HEK293 (cell line): ENCODE data around the gene TCF3.
"Not testable (repeated sequence)": the region's sequence is repeated elsewhere in the genome, so short reads cannot be mapped to it uniquely, and the experiment has no call there.

Experiments used
- CTCF ChIA-PET: fragments of 350-600 bp; formaldehyde crosslinking; extraction: SDS; loops from one replicate; lab custom pipeline; 2021; ENCODE audit warnings: antibody characterized with exemption; lab: Yijun Ruan, JAX
- POLR2A ChIA-PET: fragments of 300-600 bp; formaldehyde crosslinking; extraction: SDS; loops from one replicate; lab custom pipeline; 2020; ENCODE audit warnings: antibody characterized with exemption, inconsistent platforms; lab: Yijun Ruan, JAX
- H3K27ac ChIP-seq: fragments of 200-500 bp; sonication (Bioruptor generic); 2 replicates; pipeline ENCODE4 v1.5.1; 2014; ENCODE audit warnings: low read depth, low read length, control low read depth, inconsistent platforms; ENCODE audit errors: extremely low read depth
- H3K36me3 ChIP-seq, 2 experiments: fragments of 200-500 bp in 1 of 2; sonication (Bioruptor generic) in 1 of 2; 1 replicate in 1 of 2; 2 replicates in 1 of 2; pipeline ENCODE4 v1.5.1; 2014 to 2017; ENCODE audit warnings: inconsistent platforms in 2 of 2, low read length in 2 of 2; ENCODE audit not compliant: control insufficient read depth in 2 of 2, insufficient read depth in 1 of 2
- H3K4me1 ChIP-seq: fragments of 200-500 bp; sonication (Bioruptor generic); 2 replicates; pipeline ENCODE4 v1.5.1; 2014; ENCODE audit warnings: mild to moderate bottlenecking, low read length, inconsistent platforms; ENCODE audit not compliant: control insufficient read depth, insufficient read depth
- H3K4me3 ChIP-seq: 2 replicates; pipeline ENCODE4 v1.5.1; 2011; ENCODE audit warnings: low read depth, mild to moderate bottlenecking, control low read depth, low read length, moderate library complexity
- H3K9me3 ChIP-seq: fragments of 200-500 bp; sonication (Bioruptor generic); 2 replicates; pipeline ENCODE4 v1.5.1; 2014; ENCODE audit warnings: low read depth, low read length, inconsistent platforms; ENCODE audit not compliant: control insufficient read depth, insufficient read depth
- GLIS1 ChIP-seq: fragments of 450-650 bp; formaldehyde crosslinking; IDR thresholded peaks from 2 replicates; pipeline ENCODE4 v1.5.1; 2016; ENCODE audit warnings: missing biosample characterization, missing genetic modification characterization
- SALL2 ChIP-seq: fragments of 450-650 bp; formaldehyde crosslinking; IDR thresholded peaks from 2 replicates; pipeline ENCODE4 v1.5.0; 2017; ENCODE audit warnings: missing biosample characterization, mild to moderate bottlenecking, missing genetic modification characterization, borderline replicate concordance
- ZBTB8A ChIP-seq: fragments of 450-650 bp; formaldehyde crosslinking; IDR thresholded peaks from 2 replicates; pipeline ENCODE4 v1.5.1; 2016; ENCODE audit warnings: missing biosample characterization, missing genetic modification characterization
- ZIC2 ChIP-seq: fragments of 450-650 bp; formaldehyde crosslinking; IDR thresholded peaks from 2 replicates; pipeline ENCODE4 v1.5.1; 2016; ENCODE audit warnings: missing biosample characterization, missing genetic modification characterization
- ZNF121 ChIP-seq: fragments of 450-650 bp; formaldehyde crosslinking; IDR thresholded peaks from 2 replicates; pipeline ENCODE4 v1.5.1; 2016; ENCODE audit warnings: missing biosample characterization, missing genetic modification characterization
- ZNF24 ChIP-seq: fragments of 450-650 bp; formaldehyde crosslinking; IDR thresholded peaks from 2 replicates; pipeline ENCODE4 v1.5.1; 2016; ENCODE audit warnings: missing biosample characterization, missing genetic modification characterization
- ZNF335 ChIP-seq: fragments of 450-650 bp; formaldehyde crosslinking; conservative IDR thresholded peaks from 2 replicates; pipeline ENCODE4 v1.5.1; 2016; ENCODE audit warnings: missing biosample characterization, missing genetic modification characterization
- ZNF362 ChIP-seq: fragments of 450-650 bp; formaldehyde crosslinking; IDR thresholded peaks from 2 replicates; pipeline ENCODE4 v1.5.1; 2016; ENCODE audit warnings: missing biosample characterization, missing genetic modification characterization
- ZNF488 ChIP-seq: fragments of 450-650 bp; formaldehyde crosslinking; IDR thresholded peaks from 2 replicates; pipeline ENCODE4 v1.5.1; 2016; ENCODE audit warnings: missing biosample characterization, missing genetic modification characterization
- ZNF664 ChIP-seq: fragments of 450-650 bp; formaldehyde crosslinking; IDR thresholded peaks from 2 replicates; pipeline ENCODE4 v1.5.1; 2016; ENCODE audit warnings: missing biosample characterization, missing genetic modification characterization
- TF ChIP-seq, protein P1 (sequence below): fragments of 450-650 bp; formaldehyde crosslinking; optimal IDR thresholded peaks from 2 replicates; pipeline ENCODE3; 2016; ENCODE audit warnings: missing biosample characterization, mild to moderate bottlenecking, missing genetic modification characterization
- TF ChIP-seq, protein P2 (sequence below): fragments of 450-650 bp; formaldehyde crosslinking; IDR thresholded peaks from 2 replicates; pipeline ENCODE4 v1.5.1; 2017; ENCODE audit warnings: missing biosample characterization, missing genetic modification characterization

TCF3 gene

DNA sequence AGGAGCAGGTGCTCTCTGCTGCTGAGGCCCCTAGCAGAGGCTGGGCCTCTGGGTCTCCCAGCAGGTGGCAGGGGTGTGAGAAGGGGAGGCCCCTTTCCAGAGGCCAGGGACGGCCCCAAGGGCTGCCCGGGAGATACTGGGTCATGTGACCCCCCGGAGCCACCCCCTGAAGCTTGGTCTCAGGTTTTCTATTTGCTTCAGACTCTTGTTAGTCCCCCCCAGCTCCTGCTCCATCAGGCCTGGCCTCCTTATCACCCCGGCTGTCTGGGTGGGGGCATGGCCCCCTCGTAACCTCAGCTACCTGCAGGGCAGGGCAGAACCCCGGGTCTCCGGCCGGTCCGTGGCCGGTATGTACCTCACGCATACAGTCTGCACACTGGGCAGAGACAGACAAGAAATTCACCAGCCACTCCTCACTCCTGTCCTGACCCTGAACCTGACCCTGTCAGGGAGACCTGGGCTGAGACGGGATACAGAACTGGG, 13.2 kb upstream of the TCF3 start:
- Histone ChIP-seq H3K4me1 (no peaks in the 10 kb centered on the region; the same call in 1 of the 2 replicates), H3K9me3 (no peaks in the 10 kb centered on the region), H3K36me3 (no peaks in the 10 kb centered on the region), H3K27ac (no peak overlapping the region), H3K4me3 (no peak overlapping the region)
- TF ChIP-seq ZIC2 (tag by site-specific recombination) (peak; percentile 81), ZBTB8A (tag by site-specific recombination) (peak; percentile 35; the same call in 1 of the 2 replicates), SALL2 (tag by site-specific recombination) (no peak), ZNF24 (tag by site-specific recombination) (no peak), ZNF335 (0 out of 2 replicates have a peak, but pooled peaks have one; percentile 10), GLIS1 (tag by site-specific recombination) (peak; percentile 98)
- TF ChIP-seq, protein P1, sequence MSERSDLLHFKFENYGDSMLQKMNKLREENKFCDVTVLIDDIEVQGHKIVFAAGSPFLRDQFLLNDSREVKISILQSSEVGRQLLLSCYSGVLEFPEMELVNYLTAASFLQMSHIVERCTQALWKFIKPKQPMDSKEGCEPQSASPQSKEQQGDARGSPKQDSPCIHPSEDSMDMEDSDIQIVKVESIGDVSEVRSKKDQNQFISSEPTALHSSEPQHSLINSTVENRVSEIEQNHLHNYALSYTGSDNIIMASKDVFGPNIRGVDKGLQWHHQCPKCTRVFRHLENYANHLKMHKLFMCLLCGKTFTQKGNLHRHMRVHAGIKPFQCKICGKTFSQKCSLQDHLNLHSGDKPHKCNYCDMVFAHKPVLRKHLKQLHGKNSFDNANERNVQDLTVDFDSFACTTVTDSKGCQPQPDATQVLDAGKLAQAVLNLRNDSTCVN (tag by site-specific recombination), result peak; percentile 3
- TF ChIP-seq, protein P2, sequence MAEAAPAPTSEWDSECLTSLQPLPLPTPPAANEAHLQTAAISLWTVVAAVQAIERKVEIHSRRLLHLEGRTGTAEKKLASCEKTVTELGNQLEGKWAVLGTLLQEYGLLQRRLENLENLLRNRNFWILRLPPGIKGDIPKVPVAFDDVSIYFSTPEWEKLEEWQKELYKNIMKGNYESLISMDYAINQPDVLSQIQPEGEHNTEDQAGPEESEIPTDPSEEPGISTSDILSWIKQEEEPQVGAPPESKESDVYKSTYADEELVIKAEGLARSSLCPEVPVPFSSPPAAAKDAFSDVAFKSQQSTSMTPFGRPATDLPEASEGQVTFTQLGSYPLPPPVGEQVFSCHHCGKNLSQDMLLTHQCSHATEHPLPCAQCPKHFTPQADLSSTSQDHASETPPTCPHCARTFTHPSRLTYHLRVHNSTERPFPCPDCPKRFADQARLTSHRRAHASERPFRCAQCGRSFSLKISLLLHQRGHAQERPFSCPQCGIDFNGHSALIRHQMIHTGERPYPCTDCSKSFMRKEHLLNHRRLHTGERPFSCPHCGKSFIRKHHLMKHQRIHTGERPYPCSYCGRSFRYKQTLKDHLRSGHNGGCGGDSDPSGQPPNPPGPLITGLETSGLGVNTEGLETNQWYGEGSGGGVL (tag by site-specific recombination), result 0 out of 2 replicates have a peak, but pooled peaks have one; percentile 14
- POLR2A ChIA-PET, result no interaction called here
- CTCF ChIA-PET, result interaction anchor here (0.6 to 1.3 kb wide), 4 partner anchors 13 to 130 kb away, joined by 3 to 4 read pairs (median 3); partner anchors contain the start of gene TCF3

- no peaks in the 10 kb centered on the region; the same call in 1 of the 2 replicates for H3K4me1 ChIP-seq
- H3K36me3 ChIP-seq, result no peaks in the 10 kb centered on the region
- CTCF ChIA-PET, result interaction anchor here (0.9 kb wide), 1 partner anchor 118 kb away, joined by 5 read pairs; no protein-coding TSS in a partner anchor
- H3K9me3 ChIP-seq, result no peaks in the 10 kb centered on the region
- H3K27ac ChIP-seq, result no peak overlapping the region
- POLR2A ChIA-PET, result interaction anchor here (0.6 to 0.7 kb wide), 3 partner anchors 13 to 196 kb away, joined by 3 to 7 read pairs (median 3); no protein-coding TSS in a partner anchor
- TF ChIP-seq ZNF488 (no peak), ZNF664 (no peak)
- H3K4me3 ChIP-seq, result no peak overlapping the region
Observed at GRCh38 chr19:1663852-1664251, 11.4 kb upstream of the TCF3 start.

GRCh38 chr19:1663227-1663626, 10.8 kb upstream of the TCF3 start:
- not testable (repeated sequence) for H3K4me1 ChIP-seq
- TF ChIP-seq ZNF121 (tag by site-specific recombination) (peak; percentile 71), ZNF362 (tag by site-specific recombination) (0 out of 2 replicates have a peak, but pooled peaks have one; percentile 36)
- TF ChIP-seq, all 188 proteins: peak for 2; not testable (repeated sequence) for 186
- CTCF ChIA-PET, result interaction anchor here (0.9 to 2.6 kb wide), 2 partner anchors 9 to 117 kb away, joined by 5 to 15 read pairs; no protein-coding TSS in a partner anchor
- H3K27ac ChIP-seq, H3K4me3 ChIP-seq, POLR2A ChIA-PET, H3K9me3 ChIP-seq, H3K36me3 ChIP-seq: not testable (repeated sequence)
